Esophagus (tissue), 2 donors: ENCODE measurements around the gene NEU2. TPM values are rescaled to one million over a fixed set of nuclear protein-coding genes. Genes with fewer than 3 reads are reported as not detected.

Experiments
- H3K27ac ChIP-seq, 2 donors: one replicate each; pipeline ENCODE4 v1.5.1; 2013; ENCODE audit warnings: low read depth in 2 of 2, mild to moderate bottlenecking in 2 of 2, inconsistent platforms in 1 of 2, low read length in 1 of 2, moderate library complexity in 1 of 2
- H3K27me3 ChIP-seq, 2 donors: one replicate each; pipeline ENCODE4 v1.6.1; 2013; ENCODE audit warnings: low read length in 2 of 2, control low read depth in 1 of 2, mild to moderate bottlenecking in 1 of 2; ENCODE audit not compliant: insufficient read depth in 2 of 2, control insufficient read depth in 1 of 2
- H3K36me3 ChIP-seq, 2 donors: one replicate each; pipeline ENCODE4 v1.6.1; 2013; ENCODE audit warnings: low read length in 1 of 2; ENCODE audit not compliant: control insufficient read depth in 2 of 2, insufficient read depth in 2 of 2
- H3K4me1 ChIP-seq, 2 donors: one replicate each; pipeline ENCODE4 v1.6.1; 2013; ENCODE audit warnings: low read length in 1 of 2; ENCODE audit not compliant: control insufficient read depth in 2 of 2, insufficient read depth in 2 of 2
- H3K4me3 ChIP-seq, 2 donors: one replicate each; pipeline ENCODE4 v1.5.1; 2013; ENCODE audit warnings: low read length in 2 of 2, mild to moderate bottlenecking in 2 of 2, low read depth in 1 of 2, moderate library complexity in 1 of 2
- H3K9me3 ChIP-seq, 2 donors: one replicate each; pipeline ENCODE4 v1.6.1; 2013; ENCODE audit warnings: mild to moderate bottlenecking in 2 of 2, low read depth in 1 of 2, low read length in 1 of 2, moderate library complexity in 1 of 2; ENCODE audit not compliant: control insufficient read depth in 2 of 2, insufficient read depth in 1 of 2
- WGBS, 2 donors: extraction: QIAGEN DNeasy Blood & Tissue Kit; methylation state at CpG; one replicate each; pipeline ENCODE4 v1.1.7; 2013; 5-methylcytosine and 5-hydroxymethylcytosine counted together
- polyA plus RNA-seq, 2 donors: library from polyadenylated mRNA; stranded (reverse); fragments of 200-250 nt; gene quantifications; one replicate each; pipeline ENCODE4 v1.2.3, GENCODE V29; 2013
- donor health status: healthy with polysubstance abuse.
- donor health status: Bipolar disorder and iron deficiency.

NEU2 gene
- polyA plus RNA-seq, 2 donors: not detected

GRCh38 chr2:232998666-232998985, 33.8 kb upstream of the NEU2 start:
- no peak overlapping the region for H3K4me3 ChIP-seq
- H3K4me1 ChIP-seq: no peaks in the 10 kb centered on the region
- H3K9me3 ChIP-seq: no peaks in the 10 kb centered on the region
- no peaks in the 10 kb centered on the region for H3K27me3 ChIP-seq
- WGBS, 2 donors: 81 to 84% methylated on average over 5 of the region's 5 CpGs
- no peaks in the 10 kb centered on the region for H3K36me3 ChIP-seq
- H3K27ac ChIP-seq: no peak overlapping the region

GRCh38 chr2:232999354-232999753, 33.1 kb upstream of the NEU2 start:
- Histone ChIP-seq H3K36me3 (no peaks in the 10 kb centered on the region), H3K27ac (no peak overlapping the region), H3K4me3 (no peak overlapping the region), H3K4me1 (no peaks in the 10 kb centered on the region), H3K9me3 (no peaks in the 10 kb centered on the region), H3K27me3 (no peaks in the 10 kb centered on the region)
- WGBS, 2 donors: 63 to 77% methylated on average over 7 of the region's 7 CpGs

GRCh38 chr2:233000886-233001750, 31.4 kb upstream of the NEU2 start:
- Histone ChIP-seq H3K4me3 (no peak overlapping the region), H3K4me1 (no peaks in the 10 kb centered on the region), H3K27me3 (no peaks in the 10 kb centered on the region), H3K27ac (no peak overlapping the region), H3K36me3 (no peaks in the 10 kb centered on the region), H3K9me3 (no peaks in the 10 kb centered on the region)
- WGBS, 2 donors: 92 to 94% methylated on average over 20 of the region's 20 CpGs

- WGBS, 2 donors: 86 to 89% methylated on average over 19 of the region's 19 CpGs
These were observed 29.4 kb upstream of the NEU2 start for GRCh38 chr2:233002829-233003657.

GRCh38 chr2:233003658-233004555, 28.6 kb upstream of the NEU2 start:
- Histone ChIP-seq H3K36me3 (no peaks in the 10 kb centered on the region), H3K9me3 (no peaks in the 10 kb centered on the region), H3K4me3 (no peak overlapping the region), H3K4me1 (no peaks in the 10 kb centered on the region), H3K27me3 (no peaks in the 10 kb centered on the region), H3K27ac (no peak overlapping the region)
- 83 to 84% methylated on average over 9 of the region's 9 CpGs for WGBS, 2 donors

More at GRCh38 chr2:233002829-233003657, 29.4 kb upstream of the NEU2 start:
- H3K4me3 ChIP-seq: no peak overlapping the region
- no peaks in the 10 kb centered on the region for H3K27me3 ChIP-seq
- H3K36me3 ChIP-seq: no peaks in the 10 kb centered on the region
- H3K4me1 ChIP-seq: no peaks in the 10 kb centered on the region
- no peak overlapping the region for H3K27ac ChIP-seq
- H3K9me3 ChIP-seq: no peaks in the 10 kb centered on the region

- Histone ChIP-seq H3K36me3 (no peaks in the 10 kb centered on the region), H3K9me3 (no peaks in the 10 kb centered on the region), H3K4me1 (no peaks in the 10 kb centered on the region), H3K27ac (no peak overlapping the region), H3K4me3 (no peak overlapping the region), H3K27me3 (no peaks in the 10 kb centered on the region)
- 91 to 93% methylated on average over 6 of the region's 6 CpGs for WGBS, 2 donors
These were observed 27.4 kb upstream of the NEU2 start for GRCh38 chr2:233005096-233005495.

GRCh38 chr2:233006648-233007047, 25.8 kb upstream of the NEU2 start:
- H3K36me3 ChIP-seq: no peaks in the 10 kb centered on the region
- H3K27me3 ChIP-seq: no peaks in the 10 kb centered on the region
- no peaks in the 10 kb centered on the region for H3K4me1 ChIP-seq
- H3K4me3 ChIP-seq: no peak overlapping the region
- H3K27ac ChIP-seq: no peak overlapping the region
- WGBS, 2 donors: 93 to 97% methylated on average over 6 of the region's 6 CpGs
- H3K9me3 ChIP-seq: no peaks in the 10 kb centered on the region

- Histone ChIP-seq H3K27me3 (no peaks in the 10 kb centered on the region), H3K27ac (no peak overlapping the region), H3K4me3 (no peak overlapping the region), H3K9me3 (no peaks in the 10 kb centered on the region), H3K4me1 (no peaks in the 10 kb centered on the region), H3K36me3 (no peaks in the 10 kb centered on the region)
- WGBS, 2 donors: 81 to 89% methylated on average over 7 of the region's 7 CpGs
These were observed 25.2 kb upstream of the NEU2 start for GRCh38 chr2:233007270-233007669.

GRCh38 chr2:233007739-233008138, 24.7 kb upstream of the NEU2 start:
- WGBS, 2 donors: 61 to 65% methylated on average over 3 of the region's 3 CpGs
- no peak overlapping the region for H3K27ac ChIP-seq
- H3K27me3 ChIP-seq: no peaks in the 10 kb centered on the region
- H3K4me1 ChIP-seq: no peaks in the 10 kb centered on the region
- no peaks in the 10 kb centered on the region for H3K9me3 ChIP-seq
- H3K4me3 ChIP-seq: no peak overlapping the region
- H3K36me3 ChIP-seq: no peaks in the 10 kb centered on the region
